Brain microvascular endothelial cell (primary cell): ENCODE results near the gene ADAMTS14.

Experiments
- DNase-seq: peaks from one replicate; pipeline ENCODE4 v3.0.0-alpha.2; 2020
- H3K27ac ChIP-seq: fragments of 250-450 bp; sonication (Bioruptor Pico); 2 replicates; pipeline ENCODE4 v1.5.1; 2020; ENCODE audit warnings: mild to moderate bottlenecking, moderate library complexity
- H3K27me3 ChIP-seq: fragments of 250-450 bp; sonication (Bioruptor Pico); replicated peaks from 2 replicates; pipeline ENCODE4 v1.5.1; 2020; ENCODE audit warnings: mild to moderate bottlenecking
- H3K36me3 ChIP-seq: fragments of 250-450 bp; sonication (Bioruptor Pico); replicated peaks from 2 replicates; pipeline ENCODE4 v1.5.1; 2020; ENCODE audit warnings: mild to moderate bottlenecking
- H3K4me3 ChIP-seq: 2 replicates; pipeline ENCODE4 v1.5.1; 2011; ENCODE audit warnings: low read depth, mild to moderate bottlenecking, control low read depth, low read length, moderate library complexity
- CTCF ChIP-seq: IDR thresholded peaks from 2 replicates; pipeline ENCODE4 v1.5.1; 2011; ENCODE audit warnings: low read depth, mild to moderate bottlenecking, moderate library complexity, low read length, control low read depth, inconsistent platforms; ENCODE audit errors: missing control alignments
- in situ Hi-C: cut with HindIII; loops from 2 replicates; pipeline ENCODE4 v1.10.0; 2017; ENCODE audit warnings: low sequenced_read_pairs, low pct_ligation_motif_present

ADAMTS14 gene

GRCh38 chr10:70729763-70730357 lies 57.6 kb downstream of the ADAMTS14 start:
- H3K27me3 ChIP-seq, result no peaks in the 10 kb centered on the region
- TF ChIP-seq CTCF, result no peak
- no peak overlapping the region for H3K27ac ChIP-seq
- H3K4me3 ChIP-seq, result no peak overlapping the region
- in situ Hi-C loops, result no loop called here
- no peak for DNase-seq
- H3K36me3 ChIP-seq, result no peaks in the 10 kb centered on the region

GRCh38 chr10:70730955-70731354 lies 58.6 kb downstream of the ADAMTS14 start:
- Histone ChIP-seq H3K36me3 (no peaks in the 10 kb centered on the region), H3K4me3 (no peak overlapping the region), H3K27me3 (no peaks in the 10 kb centered on the region), H3K27ac (no peak overlapping the region)
- in situ Hi-C loops, result no loop called here
- DNase-seq, result no peak
- TF ChIP-seq CTCF, result no peak

GRCh38 chr10:70732569-70732968 lies 60.3 kb downstream of the ADAMTS14 start:
- in situ Hi-C loops, result no loop called here
- H3K36me3 ChIP-seq, result no peaks in the 10 kb centered on the region
- TF ChIP-seq CTCF, result no peak
- H3K27ac ChIP-seq, result no peak overlapping the region
- no peak overlapping the region for H3K4me3 ChIP-seq
- no peak for DNase-seq
- peaks cover 2% of the 10 kb centered on the region for H3K27me3 ChIP-seq

GRCh38 chr10:70733051-70733450 lies 60.7 kb downstream of the ADAMTS14 start:
- Histone ChIP-seq H3K27ac (no peak overlapping the region), H3K4me3 (no peak overlapping the region), H3K27me3 (peaks cover 2% of the 10 kb centered on the region), H3K36me3 (no peaks in the 10 kb centered on the region)
- no peak for TF ChIP-seq CTCF
- in situ Hi-C loops, result no loop called here
- no peak for DNase-seq

GRCh38 chr10:70735161-70735560 lies 62.9 kb downstream of the ADAMTS14 start:
- Histone ChIP-seq H3K27ac (no peak overlapping the region), H3K36me3 (no peaks in the 10 kb centered on the region), H3K27me3 (peaks cover 2% of the 10 kb centered on the region), H3K4me3 (no peak overlapping the region)
- no peak for DNase-seq
- in situ Hi-C loops, result no loop called here
- TF ChIP-seq CTCF, result no peak

- H3K27ac ChIP-seq, result no peak overlapping the region
- in situ Hi-C loops, result no loop called here
- no peak overlapping the region for H3K4me3 ChIP-seq
- TF ChIP-seq CTCF, result no peak
- no peak for DNase-seq
- peaks cover 2% of the 10 kb centered on the region for H3K27me3 ChIP-seq
- no peaks in the 10 kb centered on the region for H3K36me3 ChIP-seq
These were observed 64.2 kb downstream of the ADAMTS14 start for GRCh38 chr10:70736525-70736924.
